IMR-90 (cell line): ENCODE results near the gene LDB2. TPM values are rescaled to one million over a fixed set of nuclear protein-coding genes. Genes with fewer than 3 reads are reported as not detected.
A peak's percentile ranks its signal among the peaks of the same experiment; 100 is the strongest.

ENCODE experiments used
- ATAC-seq: fragments of 200-7000 bp; cut with Tn5 transposase; 2 replicates; pipeline ENCODE4 v1.9.1; 2020; ENCODE audit warnings: low read depth, mild to moderate bottlenecking, moderate library complexity
- BruUV-seq: library from RNA; stranded (reverse); fragments of 400-500 nt; replicated peaks from 2 replicates; lab custom pipeline; 2021; lab: Mats Ljungman, UMichigan
- CTCF ChIA-PET: fragments of 300-600 bp; formaldehyde crosslinking; extraction: SDS; loops from one replicate; lab custom pipeline; 2021; ENCODE audit warnings: antibody characterized with exemption; lab: Yijun Ruan, JAX
- POLR2A ChIA-PET: fragments of 300-600 bp; sonication (Branson Sonifier 250); formaldehyde crosslinking; loops from one replicate; lab custom pipeline; 2022; ENCODE audit warnings: antibody characterized with exemption; ENCODE audit not compliant: unreplicated experiment; lab: Charles Lee
- DNase-seq: peaks from one replicate; pipeline ENCODE4 v3.0.0; 2013
- H2AFZ ChIP-seq: replicated peaks from 2 replicates; pipeline ENCODE3; 2013; ENCODE audit warnings: low read length, mild to moderate bottlenecking; ENCODE audit not compliant: poor library complexity
- H2AK5ac ChIP-seq: 2 replicates; pipeline ENCODE4 v1.6.1; 2013; ENCODE audit warnings: low read depth, low read length, inconsistent platforms
- H2AK9ac ChIP-seq: replicated peaks from 2 replicates; pipeline ENCODE3; 2013; ENCODE audit warnings: mild to moderate bottlenecking, low read depth, low read length, moderate library complexity; ENCODE audit not compliant: poor library complexity
- H2BK120ac ChIP-seq: 2 replicates; pipeline ENCODE4 v1.6.1; 2013; ENCODE audit warnings: low read depth, low read length, inconsistent platforms
- H2BK15ac ChIP-seq: 3 replicates; pipeline ENCODE4 v1.6.1; 2013; ENCODE audit warnings: low read depth, low read length, inconsistent platforms
- H2BK20ac ChIP-seq: 2 replicates; pipeline ENCODE4 v1.6.1; 2013; ENCODE audit warnings: low read depth, mild to moderate bottlenecking, inconsistent platforms, low read length, moderate library complexity
- H2BK5ac ChIP-seq: 2 replicates; pipeline ENCODE4 v1.6.1; 2013; ENCODE audit warnings: mild to moderate bottlenecking, low read depth, low read length, inconsistent platforms; ENCODE audit not compliant: poor library complexity, severe bottlenecking
- H3K14ac ChIP-seq: replicated peaks from 2 replicates; pipeline ENCODE4 v1.6.1; 2013; ENCODE audit warnings: low read depth, low read length, inconsistent platforms
- H3K18ac ChIP-seq: 2 replicates; pipeline ENCODE4 v1.6.1; 2013; ENCODE audit warnings: low read depth, low read length, control low read depth
- H3K23ac ChIP-seq: 2 replicates; pipeline ENCODE4 v1.6.1; 2013; ENCODE audit warnings: low read depth, low read length, inconsistent platforms
- H3K27ac ChIP-seq: 2 replicates; pipeline ENCODE4 v1.5.1; 2013; ENCODE audit warnings: mild to moderate bottlenecking, control low read depth, low read length; ENCODE audit not compliant: insufficient read depth
- H3K27me3 ChIP-seq: 2 replicates; pipeline ENCODE4 v1.6.1; 2013; ENCODE audit warnings: low read length; ENCODE audit not compliant: control insufficient read depth, insufficient read depth
- H3K36me3 ChIP-seq: 2 replicates; pipeline ENCODE4 v1.6.1; 2013; ENCODE audit warnings: low read length, mixed read lengths; ENCODE audit not compliant: control insufficient read depth, insufficient read depth
- H3K4ac ChIP-seq: 2 replicates; pipeline ENCODE4 v1.6.1; 2013; ENCODE audit warnings: low read depth, low read length, inconsistent platforms
- H3K4me1 ChIP-seq: 2 replicates; pipeline ENCODE4 v1.6.1; 2013; ENCODE audit warnings: low read length, mixed read lengths; ENCODE audit not compliant: control insufficient read depth, insufficient read depth
- H3K4me2 ChIP-seq: 2 replicates; pipeline ENCODE4 v1.6.1; 2013; ENCODE audit warnings: low read depth, mild to moderate bottlenecking, control low read depth, low read length, moderate library complexity
- H3K4me3 ChIP-seq: 2 replicates; pipeline ENCODE4 v1.5.1; 2013; ENCODE audit warnings: low read depth, mild to moderate bottlenecking, control low read depth, low read length, moderate library complexity; ENCODE audit not compliant: insufficient read depth
- H3K56ac ChIP-seq: 2 replicates; pipeline ENCODE4 v1.6.1; 2013; ENCODE audit warnings: low read length, inconsistent platforms; ENCODE audit not compliant: insufficient read depth; ENCODE audit errors: extremely low read depth
- H3K79me1 ChIP-seq, 2 experiments: 2 replicates each; pipeline ENCODE4 v1.6.1; 2013; ENCODE audit warnings: low read length in 2 of 2, inconsistent platforms in 1 of 2, low read depth in 1 of 2
- H3K9ac ChIP-seq: 2 replicates; pipeline ENCODE4 v1.6.1; 2013; ENCODE audit warnings: low read depth, low read length, control low read depth
- H3K9me1 ChIP-seq: 2 replicates; pipeline ENCODE4 v1.6.1; 2013; ENCODE audit warnings: low read length, inconsistent platforms; ENCODE audit not compliant: insufficient read depth
- H3K9me3 ChIP-seq: 2 replicates; pipeline ENCODE4 v1.6.1; 2013; ENCODE audit warnings: low read length; ENCODE audit not compliant: control insufficient read depth, insufficient read depth
- H4K20me1 ChIP-seq: 2 replicates; pipeline ENCODE4 v1.6.1; 2013; ENCODE audit warnings: low read length, inconsistent platforms; ENCODE audit not compliant: insufficient read depth
- H4K5ac ChIP-seq: 2 replicates; pipeline ENCODE4 v1.6.1; 2013; ENCODE audit warnings: mild to moderate bottlenecking, low read depth, low read length, control low read depth
- H4K8ac ChIP-seq, 2 experiments: 2 replicates each; pipeline ENCODE4 v1.6.1; 2013; ENCODE audit warnings: low read depth in 2 of 2, low read length in 2 of 2, control low read depth in 1 of 2, inconsistent platforms in 1 of 2
- H4K91ac ChIP-seq: 2 replicates; pipeline ENCODE4 v1.6.1; 2013; ENCODE audit warnings: low read depth, low read length, inconsistent platforms; ENCODE audit not compliant: insufficient read depth
- BHLHE40 ChIP-seq: fragments of 150-350 bp; IDR thresholded peaks from 2 replicates; pipeline ENCODE4 v1.6.1; 2016; ENCODE audit warnings: mild to moderate bottlenecking, low read depth, low read length
- CHD1 ChIP-seq: IDR thresholded peaks from 2 replicates; pipeline ENCODE4 v1.6.1; 2012; ENCODE audit warnings: low read depth, low read length, improper control_type of control experiment
- MXI1 ChIP-seq: IDR thresholded peaks from 2 replicates; pipeline ENCODE4 v1.6.1; 2012; ENCODE audit warnings: low read depth, mild to moderate bottlenecking, low read length, moderate library complexity, borderline replicate concordance
- NFE2L2 ChIP-seq: fragments of 150-350 bp; IDR thresholded peaks from 2 replicates; pipeline ENCODE4 v1.6.1; 2016; ENCODE audit warnings: low read depth, mild to moderate bottlenecking, low read length
- POLR2A ChIP-seq: IDR thresholded peaks from 2 replicates; pipeline ENCODE4 v1.6.1; 2012; ENCODE audit warnings: mild to moderate bottlenecking, low read depth, low read length
- RAD21 ChIP-seq: IDR thresholded peaks from 2 replicates; pipeline ENCODE4 v1.6.1; 2012; ENCODE audit warnings: low read length, improper control_type of control experiment
- RCOR1 ChIP-seq: IDR thresholded peaks from 2 replicates; pipeline ENCODE4 v1.6.1; 2012; ENCODE audit warnings: mild to moderate bottlenecking, low read length, improper control_type of control experiment; ENCODE audit not compliant: insufficient replicate concordance
- RFX5 ChIP-seq: IDR thresholded peaks from 2 replicates; pipeline ENCODE4 v1.8.0; 2012; ENCODE audit warnings: low read depth, mild to moderate bottlenecking, low read length, moderate library complexity
- SMC3 ChIP-seq: fragments of 150-350 bp; IDR thresholded peaks from 2 replicates; pipeline ENCODE4 v1.6.1; 2016; ENCODE audit warnings: low read depth, mild to moderate bottlenecking, antibody characterized with exemption, low read length, moderate library complexity
- WGBS, 2 experiments: methylation state at CpG; one replicate each; pipeline versions ENCODE4 v1.1.5 to v1.1.7; 2013; ENCODE audit warnings: missing lambda C conversion rate in 2 of 2; ENCODE audit not compliant: insufficient read length in 1 of 2; ENCODE audit errors: extremely low coverage in 2 of 2; 5-methylcytosine and 5-hydroxymethylcytosine counted together
- dilution Hi-C: fragments of 300-500 bp; cut with HindIII; formaldehyde crosslinking; loops from one replicate; pipeline ENCODE4 v1.14.3; 2018; ENCODE audit warnings: low sequenced_read_pairs; ENCODE audit not compliant: unreplicated experiment
- in situ Hi-C: fragments of 300-500 bp; cut with MboI; formaldehyde crosslinking; loops from 3 replicates; pipeline ENCODE4 v1.14.3; 2019; ENCODE audit warnings: low sequenced_read_pairs, inconsistent platforms, mixed read lengths
- intact Hi-C: fragments of 100-400 bp; cut with micrococcal nuclease; formaldehyde crosslinking; loops from 2 replicates; pipeline ENCODE4 v1.10.0; 2022
- polyA plus RNA-seq, 3 experiments: library from polyadenylated mRNA; depleted of rRNA; stranded (reverse); fragments of >200 nt; gene quantifications; 2 replicates each; pipeline ENCODE4 v1.2.3, GENCODE V29; 2012; ENCODE audit warnings: low replicate concordance in 1 of 3
- total RNA-seq: library from RNA; depleted of rRNA; stranded (reverse); fragments of >200 nt; gene quantifications from 2 replicates; pipeline ENCODE4 v1.2.3, GENCODE V29; 2012
- TF ChIP-seq, protein P1 (sequence below): conservative IDR thresholded peaks from 2 replicates; pipeline ENCODE4 v1.5.1; 2012; ENCODE audit warnings: mild to moderate bottlenecking, low read depth, low read length, improper control_type of control experiment

LDB2 gene
- total and polyA plus RNA-seq, 2 of the 4 experiments (the other 2 are of a cell fraction) = 67.9 to 116 TPM

DNA sequence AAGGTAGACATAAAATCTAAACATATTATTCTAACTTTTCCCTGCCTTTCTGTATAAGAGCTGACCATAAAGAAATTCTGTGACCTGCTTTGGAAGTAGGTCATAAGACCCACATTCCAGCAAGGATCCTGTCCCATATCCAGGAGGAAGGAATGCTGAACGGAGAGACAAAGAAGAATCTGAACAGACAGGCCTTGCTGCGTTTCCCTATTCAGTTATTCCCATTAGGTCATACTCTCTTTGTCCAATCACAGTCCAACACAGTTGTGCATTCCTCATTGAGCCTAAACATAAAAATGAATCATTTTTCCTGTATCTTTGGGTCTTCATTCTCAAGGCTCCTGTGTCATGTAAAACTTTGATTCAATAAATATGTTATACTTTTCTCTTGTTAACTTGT is 384.6 kb downstream of the LDB2 start (continued):
- TF ChIP-seq RAD21 = no peak
- TF ChIP-seq POLR2A = no peak
- TF ChIP-seq MXI1 = no peak
- no peak for TF ChIP-seq CHD1
- TF ChIP-seq SMC3 = no peak
- no peak for TF ChIP-seq NFE2L2
- TF ChIP-seq RCOR1 = no peak

GRCh38 chr4:16508968-16509367 is 389.5 kb downstream of the LDB2 start:
- no CpG with 5 or more reads among the region's 1 CpG for WGBS, 2 experiments
- H3K56ac ChIP-seq = no peak overlapping the region
- H3K4me2 ChIP-seq = no peak overlapping the region
- in situ Hi-C loops (no loop called here), intact Hi-C loops (no loop called here), dilution Hi-C loops (no loop called here)
- no peaks in the 10 kb centered on the region for H3K79me1 ChIP-seq
- H3K9me3 ChIP-seq = peaks cover 2% of the 10 kb centered on the region
- TF ChIP-seq, protein P1, sequence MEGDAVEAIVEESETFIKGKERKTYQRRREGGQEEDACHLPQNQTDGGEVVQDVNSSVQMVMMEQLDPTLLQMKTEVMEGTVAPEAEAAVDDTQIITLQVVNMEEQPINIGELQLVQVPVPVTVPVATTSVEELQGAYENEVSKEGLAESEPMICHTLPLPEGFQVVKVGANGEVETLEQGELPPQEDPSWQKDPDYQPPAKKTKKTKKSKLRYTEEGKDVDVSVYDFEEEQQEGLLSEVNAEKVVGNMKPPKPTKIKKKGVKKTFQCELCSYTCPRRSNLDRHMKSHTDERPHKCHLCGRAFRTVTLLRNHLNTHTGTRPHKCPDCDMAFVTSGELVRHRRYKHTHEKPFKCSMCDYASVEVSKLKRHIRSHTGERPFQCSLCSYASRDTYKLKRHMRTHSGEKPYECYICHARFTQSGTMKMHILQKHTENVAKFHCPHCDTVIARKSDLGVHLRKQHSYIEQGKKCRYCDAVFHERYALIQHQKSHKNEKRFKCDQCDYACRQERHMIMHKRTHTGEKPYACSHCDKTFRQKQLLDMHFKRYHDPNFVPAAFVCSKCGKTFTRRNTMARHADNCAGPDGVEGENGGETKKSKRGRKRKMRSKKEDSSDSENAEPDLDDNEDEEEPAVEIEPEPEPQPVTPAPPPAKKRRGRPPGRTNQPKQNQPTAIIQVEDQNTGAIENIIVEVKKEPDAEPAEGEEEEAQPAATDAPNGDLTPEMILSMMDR = peak; percentile 32; the same call in 1 of the 2 replicates
- TF ChIP-seq NFE2L2 (no peak), RAD21 (no peak), RFX5 (no peak), BHLHE40 (no peak), SMC3 (no peak)
- BruUV-seq = no TSS peak
- H2BK5ac ChIP-seq = no peak overlapping the region
- no peak overlapping the region for H2BK20ac ChIP-seq
- H4K8ac ChIP-seq = no peak overlapping the region
- H3K9ac ChIP-seq = no peak overlapping the region
- no peaks in the 10 kb centered on the region for H4K20me1 ChIP-seq
- H3K4me1 ChIP-seq = no peaks in the 10 kb centered on the region
- no peak overlapping the region for H4K91ac ChIP-seq
- H2BK15ac ChIP-seq = no peak overlapping the region
- H3K27ac ChIP-seq = no peak overlapping the region
- H2AFZ ChIP-seq = no peak overlapping the region
- no peak overlapping the region for H2BK120ac ChIP-seq
- no peak overlapping the region for H2AK5ac ChIP-seq
- peaks cover 15% of the 10 kb centered on the region for H3K36me3 ChIP-seq
- no peak overlapping the region for H3K4me3 ChIP-seq
- ChIA-PET CTCF (interaction anchor here (0.6 kb wide), 1 partner anchor 832 kb away, joined by 3 read pairs; no protein-coding TSS in a partner anchor), POLR2A (interaction anchor here (0.7 kb wide), 1 partner anchor 819 kb away, joined by 7 read pairs; no protein-coding TSS in a partner anchor)
- no peak overlapping the region for H3K4ac ChIP-seq
- no peak overlapping the region for H3K18ac ChIP-seq
- no peak overlapping the region for H3K23ac ChIP-seq
- ATAC-seq (no peak), DNase-seq (no peak)
- H3K27me3 ChIP-seq = no peaks in the 10 kb centered on the region
- H2AK9ac ChIP-seq = no peak overlapping the region
- H3K9me1 ChIP-seq = peaks cover 5% of the 10 kb centered on the region; the same call in 1 of the 2 replicates
- no peak overlapping the region for H3K14ac ChIP-seq
- H4K5ac ChIP-seq = no peak overlapping the region
